Measurements from ENCODE around the gene PIF1.
"Not testable (repeated sequence)": the region's sequence is repeated elsewhere in the genome, so short reads cannot be mapped to it uniquely, and the experiment has no call there.

The PIF1 gene

DNA sequence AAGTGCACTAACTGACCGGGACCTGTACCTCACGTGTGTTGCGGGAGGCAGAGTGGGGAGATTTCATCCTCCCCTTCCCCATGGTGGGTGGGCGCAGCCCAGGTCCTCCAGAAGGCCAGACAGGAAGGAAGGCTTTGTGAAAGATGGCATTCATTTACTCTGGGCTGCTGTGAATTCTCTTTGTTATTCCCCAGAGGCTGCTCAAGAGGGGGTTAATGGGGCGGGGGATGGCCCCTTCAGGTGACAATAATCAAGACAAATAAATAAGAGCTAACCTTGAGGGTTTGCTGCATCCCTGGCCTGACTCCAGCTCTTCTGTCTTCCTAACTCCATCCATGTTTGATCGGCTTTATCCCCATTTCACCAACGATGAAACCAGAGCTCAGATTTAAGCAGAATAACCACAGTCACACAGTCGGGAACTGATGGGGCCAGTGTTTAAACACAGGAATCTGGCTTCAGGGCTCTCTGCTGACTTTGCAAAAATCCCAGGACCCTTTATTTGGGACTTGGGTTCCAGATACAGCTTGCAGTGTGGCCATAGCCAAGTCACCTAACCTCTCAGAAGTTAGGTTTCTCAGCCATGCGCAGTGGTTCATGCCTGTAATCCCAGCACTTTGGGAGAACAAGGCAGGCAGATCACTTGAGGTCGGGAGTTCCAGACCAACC, 16.5 kb downstream of the PIF1 start:
- no peak for DNase-seq

DNA sequence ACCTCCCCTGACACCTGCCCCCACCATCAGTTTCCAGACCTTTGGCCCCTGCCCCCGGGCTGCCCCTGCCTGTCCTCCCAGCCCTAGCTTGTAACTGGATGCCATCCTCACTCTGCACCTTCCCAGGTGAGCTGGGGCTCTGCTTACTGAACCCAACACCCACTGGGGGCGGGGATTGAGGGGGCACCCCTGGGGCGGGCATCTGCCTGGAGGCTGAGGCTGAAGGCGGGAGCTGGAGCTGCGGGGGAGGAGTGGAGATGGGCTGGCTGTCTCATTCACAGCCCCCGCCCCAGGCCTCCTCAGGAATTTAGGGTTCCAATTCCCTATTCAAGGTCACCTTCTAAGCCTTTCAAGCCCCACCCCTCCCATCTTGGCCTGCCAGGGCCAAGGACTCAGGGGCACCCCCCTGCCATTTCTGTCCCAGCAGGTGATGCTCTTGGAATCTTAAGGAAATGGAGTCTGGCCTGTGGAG, 17.7 kb downstream of the PIF1 start:
- DNase-seq, result no peak

DNA sequence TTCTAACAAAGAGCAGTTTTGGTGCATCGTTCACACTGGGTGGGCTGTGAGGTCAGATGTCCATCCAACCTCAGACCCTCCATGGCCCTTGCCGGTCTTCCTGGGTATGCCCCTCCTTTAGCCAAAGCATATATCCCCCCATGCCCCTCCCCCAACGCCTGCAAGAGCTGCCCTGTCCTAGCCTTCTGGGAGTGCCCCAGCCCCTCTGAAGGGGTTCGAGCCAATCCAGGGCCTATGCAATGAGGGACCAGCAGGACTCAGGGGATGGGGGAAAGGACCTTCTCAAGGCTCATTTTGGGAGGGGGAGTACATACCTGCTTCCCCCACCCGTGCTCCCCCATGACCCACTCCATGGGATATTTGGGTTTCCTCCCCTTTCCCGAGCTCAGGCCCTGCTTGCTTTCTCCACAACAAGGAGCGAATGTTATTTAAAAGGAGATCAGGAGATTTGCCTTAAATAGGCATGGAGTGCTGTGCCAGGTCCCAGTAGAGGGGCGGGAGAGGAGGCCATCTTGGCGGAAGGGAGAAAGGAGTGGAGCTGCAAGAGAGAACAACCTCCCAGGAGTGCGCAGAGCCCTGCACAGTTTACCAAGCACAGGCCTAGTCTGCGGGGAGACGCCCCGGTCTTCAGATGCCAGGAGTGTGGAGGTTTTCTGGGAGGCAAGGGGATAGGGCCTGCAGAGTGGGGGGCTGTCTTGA, 18.2 kb downstream of the PIF1 start:
- DNase-seq, result no peak

DNA sequence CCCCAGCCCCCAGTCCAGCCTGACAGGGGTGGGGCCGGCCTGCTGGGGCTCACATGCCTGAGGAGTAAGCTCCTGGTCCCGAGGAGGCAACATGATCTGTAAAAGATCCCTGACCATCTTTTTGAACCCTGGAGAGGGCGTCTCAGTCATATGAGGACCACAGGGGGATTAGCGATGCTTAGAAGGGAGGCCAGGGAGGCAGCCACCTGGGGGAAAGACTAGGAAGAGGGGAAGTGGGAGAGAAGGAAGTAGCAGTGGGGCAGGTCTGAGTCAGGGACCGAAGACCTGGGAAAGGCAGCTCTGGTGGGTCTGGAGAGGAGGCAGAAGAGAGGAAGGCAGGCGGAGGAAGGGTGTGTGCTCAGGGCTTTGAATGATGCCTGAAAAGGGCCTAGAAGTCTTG, 18.9 kb downstream of the PIF1 start:
- no peak for DNase-seq

DNA sequence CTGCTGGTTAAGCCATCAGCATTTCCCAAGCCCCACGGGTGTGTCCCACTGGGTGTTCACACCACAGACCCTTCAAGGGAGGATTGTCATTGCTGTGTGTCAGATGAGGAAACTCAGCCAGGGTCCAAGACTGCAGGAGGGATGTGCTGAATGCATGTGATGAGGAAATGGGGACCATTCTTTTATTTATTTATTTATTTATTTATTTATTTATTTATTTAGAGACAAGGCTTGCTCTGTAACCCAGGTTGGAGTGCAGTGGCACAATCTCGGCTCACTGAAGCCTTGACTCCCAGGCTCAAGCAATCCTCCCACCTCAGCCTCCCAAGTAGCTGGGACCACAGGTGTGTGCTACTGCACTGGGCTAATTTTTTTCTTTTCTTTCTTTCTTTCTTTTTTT, 20.8 kb downstream of the PIF1 start:
- DNase-seq, result no peak

DNA sequence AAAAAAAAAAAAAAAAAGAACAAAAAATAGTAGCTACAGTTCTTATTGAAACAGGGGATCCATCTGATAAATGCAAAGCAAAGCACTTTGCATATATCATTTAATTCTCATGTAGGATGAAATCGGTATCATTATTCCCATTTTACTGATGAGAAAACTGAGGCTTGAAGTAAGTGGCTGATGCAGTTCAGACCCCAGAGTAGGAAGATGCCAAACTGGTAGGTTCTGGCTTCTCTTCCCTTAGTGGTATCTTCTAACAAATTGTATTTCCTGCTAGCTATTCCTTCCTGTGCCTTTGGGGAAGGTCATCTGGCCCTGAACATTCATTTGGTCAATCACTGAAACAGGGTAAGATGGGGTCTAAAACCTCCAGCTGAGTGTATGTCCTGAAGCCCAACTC, 21.9 kb downstream of the PIF1 start:
- no peak for DNase-seq

DNA sequence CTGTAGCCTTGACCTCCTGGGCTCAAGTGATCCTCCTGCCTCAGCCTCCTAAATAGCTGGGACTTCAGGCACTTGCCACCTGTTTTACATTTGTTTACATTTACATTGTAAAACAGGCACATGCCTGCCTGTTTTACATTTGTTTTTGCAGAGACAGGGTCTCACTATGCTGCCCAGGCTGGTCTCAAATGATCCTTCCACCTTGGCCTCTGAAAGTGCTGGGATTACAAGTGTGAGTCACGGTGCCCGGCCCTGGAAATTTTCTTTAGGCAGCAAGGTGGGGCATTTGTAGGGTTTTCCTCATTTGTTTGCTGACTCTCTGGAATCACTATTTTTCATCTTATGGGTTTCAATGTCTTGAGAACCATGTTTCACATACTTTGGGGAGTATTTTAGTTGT, 25.0 kb downstream of the PIF1 start:
- no peak for DNase-seq

DNA sequence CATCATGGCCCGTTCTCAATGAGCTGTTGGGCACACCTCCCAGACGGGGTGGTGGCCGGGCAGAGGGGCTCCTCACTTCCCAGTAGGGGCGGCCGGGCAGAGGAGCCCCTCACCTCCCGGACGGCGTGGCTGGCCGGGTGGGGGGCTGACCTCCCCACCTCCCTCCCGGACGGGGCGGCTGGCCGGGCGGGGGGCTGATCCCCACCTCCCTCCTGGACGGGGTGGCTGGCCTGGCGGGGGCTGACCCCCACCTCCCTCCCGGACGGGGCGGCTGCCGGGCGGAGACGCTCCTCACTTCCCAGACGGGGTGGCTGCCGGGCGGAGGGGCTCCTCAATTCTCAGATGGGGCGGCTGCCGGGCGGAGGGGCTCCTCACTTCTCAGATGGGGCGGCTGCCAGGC, 26.5 kb downstream of the PIF1 start:
- not testable (repeated sequence) for DNase-seq

DNA sequence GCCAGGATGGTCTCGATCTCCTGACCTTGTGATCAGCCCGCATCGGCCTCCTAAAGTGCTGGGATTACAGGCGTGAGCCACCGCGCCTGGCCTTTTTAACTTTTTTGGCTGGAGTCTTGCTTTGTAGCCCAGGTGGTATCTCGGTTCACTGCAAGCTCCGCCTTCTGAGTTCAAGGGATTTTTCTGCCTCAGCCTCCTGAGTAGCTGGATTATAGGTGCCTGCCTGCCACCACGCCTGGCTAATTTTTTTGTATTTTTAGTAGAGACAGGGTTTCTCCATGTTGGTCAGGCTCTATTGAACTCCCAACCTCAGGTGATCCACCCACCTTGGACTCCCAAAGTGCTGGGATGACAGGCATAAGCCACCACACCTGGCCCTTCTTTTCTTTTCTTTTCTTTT, 29.5 kb downstream of the PIF1 start:
- DNase-seq, result not testable (repeated sequence)

DNA sequence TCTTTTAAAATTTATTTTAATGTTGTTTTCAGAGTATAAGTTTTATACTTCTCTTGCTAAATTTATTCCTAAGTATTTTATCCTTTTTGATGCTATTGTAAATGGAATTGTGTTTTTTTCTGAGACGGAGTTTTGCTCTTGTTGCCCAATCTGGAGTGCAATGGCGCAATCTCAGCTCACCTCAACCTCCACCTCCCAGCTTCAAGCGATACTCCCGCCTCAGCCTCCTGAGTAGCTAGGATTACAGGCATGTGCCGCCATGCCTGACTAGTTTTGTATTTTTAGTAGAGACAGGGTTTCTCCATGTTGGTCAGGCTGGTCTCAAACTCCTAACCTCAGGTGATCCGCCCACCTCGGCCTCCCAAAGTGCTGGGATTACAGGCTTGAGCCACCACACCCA, 30.1 kb downstream of the PIF1 start:
- not testable (repeated sequence) for DNase-seq

DNA sequence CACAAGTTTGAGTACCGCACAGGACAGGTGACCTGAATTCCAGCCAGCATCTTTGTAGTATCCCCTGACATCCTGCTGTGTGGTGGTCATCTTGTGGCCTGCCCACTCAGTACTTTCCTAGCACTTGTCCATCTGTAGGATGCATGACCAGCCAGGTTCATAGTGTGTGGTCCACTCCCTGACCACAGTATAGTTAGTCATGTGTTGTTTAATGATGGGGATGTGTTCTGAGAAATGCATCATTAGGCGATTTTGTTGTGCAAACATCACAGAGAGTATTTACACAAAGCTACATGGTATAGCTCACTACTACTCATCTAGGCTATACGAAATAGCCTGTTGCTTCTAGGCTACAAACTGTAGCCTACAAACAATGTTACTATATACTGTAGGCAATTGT, 33.2 kb downstream of the PIF1 start:
- DNase-seq, result no peak

DNA sequence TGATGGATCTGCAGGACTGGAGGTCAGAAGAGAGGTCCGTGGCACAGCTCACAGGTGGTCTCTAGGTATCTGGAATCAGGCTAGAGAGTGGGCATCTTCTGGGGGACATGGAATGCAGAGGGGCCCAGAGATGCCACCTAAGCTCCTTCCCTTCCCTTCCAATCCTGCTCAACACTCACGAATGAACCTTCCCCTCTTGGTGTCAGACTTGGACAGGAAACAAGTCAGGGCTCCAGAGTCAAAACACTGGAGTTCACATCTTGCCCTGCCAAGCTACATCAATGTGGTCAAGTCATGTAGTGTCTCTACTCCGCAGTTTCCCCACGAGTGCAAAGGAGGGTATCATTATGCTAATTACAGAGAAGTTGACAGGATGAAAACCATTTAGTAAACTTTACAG, 34.0 kb downstream of the PIF1 start:
- DNase-seq, result no peak

DNA sequence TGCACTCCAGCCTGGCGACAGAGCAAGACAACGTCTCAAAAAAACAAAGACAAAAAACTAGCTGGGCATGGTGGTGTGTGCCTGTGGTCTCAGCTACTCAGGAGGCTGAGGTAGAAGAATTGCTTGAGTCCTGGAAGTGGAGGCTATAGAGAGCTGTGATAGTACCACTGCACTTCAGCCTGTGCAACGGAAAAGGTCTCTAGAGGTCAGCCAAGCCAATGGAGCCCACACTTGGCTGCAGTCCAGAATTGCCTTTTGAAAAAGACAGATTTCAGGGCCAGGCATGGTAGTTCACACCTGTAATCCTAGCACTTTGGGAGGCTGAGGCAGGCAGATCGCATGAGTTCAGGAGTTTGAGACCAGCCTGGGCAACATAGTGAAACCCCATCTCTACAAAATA, 41.7 kb downstream of the PIF1 start:
- DNase-seq, result no peak

DNA sequence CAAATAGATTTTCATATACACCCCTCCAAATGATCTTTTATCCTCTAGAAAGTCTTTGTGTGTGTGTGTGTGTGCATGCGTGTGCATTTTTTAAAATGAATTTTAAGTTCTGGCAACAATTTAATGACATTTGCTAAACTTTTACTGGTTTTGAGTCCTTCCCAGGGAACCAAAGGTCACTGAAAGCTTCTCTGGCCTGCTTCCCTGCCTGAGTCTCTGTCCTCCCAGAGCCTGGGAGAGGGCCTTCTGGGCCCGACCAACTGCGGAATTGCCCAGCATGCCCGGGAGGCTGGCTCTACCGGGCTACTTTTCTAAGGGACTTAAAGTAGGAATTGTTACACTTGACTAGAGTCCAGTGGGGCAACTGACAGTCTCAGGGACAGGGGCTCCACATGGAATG, 42.7 kb downstream of the PIF1 start:
- no peak for DNase-seq

DNA sequence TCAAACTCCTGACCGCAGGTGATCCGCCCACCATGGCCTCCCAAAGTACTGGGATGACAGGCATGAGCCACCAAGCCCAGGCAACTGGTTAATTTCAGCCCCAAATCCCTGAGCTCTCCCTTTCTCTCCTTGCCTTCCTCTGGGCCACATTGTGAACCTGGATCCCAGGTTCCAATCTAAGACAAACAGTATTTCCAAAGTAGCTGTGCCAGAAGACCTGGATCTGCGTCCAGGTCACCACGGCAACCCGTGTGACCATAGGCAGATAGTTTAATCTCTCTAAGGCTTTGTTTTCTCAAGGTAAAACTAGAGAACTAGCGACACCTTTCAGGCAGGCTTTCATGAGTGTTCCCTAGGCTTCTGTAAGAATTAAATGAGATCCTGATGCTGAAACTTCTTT, 44.1 kb downstream of the PIF1 start:
- DNase-seq, result no peak

DNA sequence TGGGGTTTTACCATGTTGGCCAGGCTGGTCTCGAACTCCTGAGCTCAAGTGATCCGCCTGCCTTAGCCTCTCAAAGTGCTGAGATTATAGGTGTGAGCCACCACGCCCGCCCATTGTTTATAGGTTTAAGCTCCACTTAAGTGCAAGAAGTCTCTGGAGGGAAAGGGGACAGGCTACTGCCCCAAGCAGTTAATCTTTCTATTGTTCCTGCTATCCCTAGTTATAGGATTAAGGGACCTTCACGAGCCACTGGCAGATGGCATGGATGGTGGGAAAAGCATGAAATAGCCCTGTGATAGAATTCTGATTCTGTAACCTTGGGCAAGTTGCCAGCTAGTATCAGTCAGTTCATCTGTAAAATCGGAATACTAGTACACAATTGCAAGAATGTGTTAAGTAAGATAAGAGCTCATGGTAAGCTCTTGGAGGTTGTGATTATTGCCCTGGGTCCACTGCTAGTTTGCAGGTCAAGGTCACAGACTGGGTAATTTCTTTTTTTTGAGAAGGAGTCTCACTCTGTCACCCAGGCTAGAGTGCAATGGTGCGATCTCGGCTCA, 44.8 kb downstream of the PIF1 start:
- no peak for DNase-seq

DNA sequence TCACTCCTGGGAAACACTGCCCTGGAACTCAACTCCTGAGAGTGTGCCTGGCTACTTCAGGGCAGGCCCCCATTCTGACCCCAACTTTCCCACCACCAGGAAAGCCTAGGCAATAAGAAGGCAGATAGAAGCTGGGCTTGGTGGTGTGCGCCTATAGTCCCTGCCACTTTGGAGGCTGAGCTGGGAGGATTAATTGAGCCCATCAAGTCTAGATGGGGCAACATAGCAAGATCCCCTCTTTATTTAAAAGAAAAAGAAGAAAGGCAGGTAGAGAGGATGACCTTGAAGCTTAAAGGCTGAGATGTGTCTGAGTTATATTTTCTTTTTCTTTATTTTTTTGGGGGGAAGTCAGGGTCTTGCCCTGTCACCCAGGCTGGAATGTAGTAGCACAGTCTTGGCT, 45.8 kb downstream of the PIF1 start:
- DNase-seq, result no peak

DNA sequence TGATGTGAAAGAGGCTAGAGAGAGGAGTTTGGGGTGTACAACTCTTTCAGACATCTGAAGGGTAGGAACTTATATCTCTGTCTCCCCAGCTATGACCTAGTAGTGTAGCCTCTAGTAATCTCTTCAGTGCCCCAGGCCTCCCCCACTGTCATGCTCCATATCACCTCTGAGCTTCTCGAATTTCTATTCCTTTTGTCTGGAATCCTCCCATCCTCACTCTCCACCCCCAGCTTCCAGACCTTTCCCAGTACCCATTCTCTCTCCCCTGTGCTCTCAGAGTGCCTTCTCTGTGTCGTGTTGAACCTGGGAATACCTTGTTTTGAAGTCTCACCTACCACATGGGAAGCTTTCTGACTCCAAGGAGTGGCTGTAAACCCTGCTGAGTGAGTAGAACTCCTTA, 46.4 kb downstream of the PIF1 start:
- DNase-seq, result no peak

DNA sequence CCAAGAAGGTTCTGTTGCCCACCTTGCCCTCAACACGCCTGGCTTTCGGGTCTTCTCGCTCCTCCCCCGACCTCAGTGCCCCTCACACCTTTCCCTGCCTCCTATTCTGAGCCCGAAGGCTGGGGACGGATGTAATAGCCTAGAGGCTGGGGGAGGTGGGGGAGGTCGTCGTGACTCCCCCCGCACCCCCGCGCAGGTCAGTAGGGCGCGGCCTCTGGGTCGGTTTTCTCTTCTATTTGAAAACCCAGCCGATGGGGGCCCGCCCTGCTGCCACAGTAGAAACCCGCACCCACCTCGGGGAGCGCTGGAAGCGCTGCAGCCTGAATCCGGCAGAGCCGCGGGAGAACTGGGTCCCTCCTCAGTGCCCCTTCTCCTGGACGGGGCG, 49.1 kb downstream of the PIF1 start:
- no peak for DNase-seq

DNA sequence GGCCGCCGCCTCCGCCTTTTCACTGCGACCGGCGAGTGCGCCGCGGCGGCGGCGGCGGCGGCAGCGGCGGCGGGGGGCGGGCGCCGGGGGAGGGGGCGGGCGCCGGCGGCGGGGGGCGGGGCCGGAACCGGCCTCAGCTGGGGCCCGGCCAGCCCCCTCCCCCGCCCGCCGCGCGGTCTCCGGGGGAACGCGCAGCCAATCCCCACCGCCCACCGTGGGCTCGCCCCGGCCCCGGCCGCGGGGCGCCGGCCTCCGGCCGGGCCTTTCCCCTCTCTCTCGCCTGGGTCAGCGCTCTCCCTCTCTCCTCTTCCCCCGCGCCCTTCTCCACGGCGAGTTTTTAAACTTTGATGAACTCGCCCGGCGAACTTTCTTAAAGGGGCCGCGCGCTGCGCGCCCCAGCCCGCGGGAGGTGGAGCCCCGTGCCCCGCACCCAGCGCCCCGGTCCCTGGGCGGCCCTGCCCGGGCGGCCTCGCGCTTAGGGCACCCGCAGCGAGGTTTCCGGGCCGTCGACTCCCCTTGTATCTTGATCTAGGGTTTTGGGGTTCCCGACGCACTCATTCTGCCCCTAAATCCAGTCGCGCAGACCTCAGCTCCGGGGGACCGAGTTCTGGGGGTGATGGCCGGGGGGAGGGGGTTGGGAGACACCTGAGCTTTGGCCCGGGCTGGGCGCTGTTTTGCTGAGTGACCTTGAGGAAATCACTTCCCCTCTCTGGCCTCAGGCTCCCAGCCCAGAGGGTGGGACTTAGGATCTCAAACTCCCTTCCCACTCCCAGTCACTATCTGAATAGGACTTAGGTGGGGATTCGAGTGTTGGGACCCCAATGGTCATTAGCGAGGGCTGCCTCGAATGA, 49.7 kb downstream of the PIF1 start, which contains the start of gene RBPMS2:
Gene RBPMS2, minus strand, starts transcription at position 39 of the 851 bp plus-strand sequence. CDS start 270 bp downstream, outside the sequence.
- no peak for DNase-seq

DNA sequence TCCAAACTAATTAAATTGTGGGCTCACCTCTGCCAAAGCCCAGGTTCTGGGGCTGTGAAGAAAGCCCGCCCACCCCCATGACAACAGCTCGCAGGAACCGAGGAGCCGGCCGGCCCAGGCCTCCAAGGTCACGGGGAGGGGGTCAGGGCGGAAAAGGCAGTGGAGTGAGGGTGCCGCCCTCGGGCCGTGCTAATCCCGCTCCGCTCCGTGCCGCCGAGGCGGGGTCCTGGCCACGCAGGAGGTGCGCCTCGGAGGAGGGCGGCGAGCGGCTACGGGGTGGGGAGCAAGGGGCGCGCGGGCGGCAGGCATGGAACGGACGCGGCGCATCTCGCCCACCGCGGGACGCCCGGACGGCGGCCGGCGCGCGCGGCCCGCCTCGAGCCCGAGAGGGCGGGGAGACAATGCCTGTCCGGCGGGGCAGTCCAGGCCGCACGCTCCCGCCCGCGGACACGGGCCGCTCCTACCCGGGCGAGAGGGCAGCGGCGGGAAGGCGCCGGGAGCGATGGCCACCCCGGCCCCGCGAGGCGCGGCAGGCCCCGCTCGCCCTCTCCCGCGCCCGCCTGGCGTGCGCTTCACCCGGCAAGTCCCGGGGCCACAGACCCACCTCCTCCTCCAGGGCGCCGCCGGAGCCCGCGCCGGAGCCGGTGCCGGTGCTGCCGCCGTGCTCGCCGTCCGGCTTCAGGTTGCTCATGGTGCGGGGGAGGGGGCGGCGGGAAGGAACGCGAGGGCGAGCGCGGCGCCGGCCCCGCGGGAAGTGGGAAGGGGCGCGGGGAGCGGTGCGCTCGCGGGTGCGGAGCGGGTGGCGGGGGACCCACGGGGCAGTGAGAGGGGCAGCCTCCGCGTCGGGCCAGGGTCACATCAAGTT, 50.6 kb downstream of the PIF1 start:
- no peak for DNase-seq

DNA sequence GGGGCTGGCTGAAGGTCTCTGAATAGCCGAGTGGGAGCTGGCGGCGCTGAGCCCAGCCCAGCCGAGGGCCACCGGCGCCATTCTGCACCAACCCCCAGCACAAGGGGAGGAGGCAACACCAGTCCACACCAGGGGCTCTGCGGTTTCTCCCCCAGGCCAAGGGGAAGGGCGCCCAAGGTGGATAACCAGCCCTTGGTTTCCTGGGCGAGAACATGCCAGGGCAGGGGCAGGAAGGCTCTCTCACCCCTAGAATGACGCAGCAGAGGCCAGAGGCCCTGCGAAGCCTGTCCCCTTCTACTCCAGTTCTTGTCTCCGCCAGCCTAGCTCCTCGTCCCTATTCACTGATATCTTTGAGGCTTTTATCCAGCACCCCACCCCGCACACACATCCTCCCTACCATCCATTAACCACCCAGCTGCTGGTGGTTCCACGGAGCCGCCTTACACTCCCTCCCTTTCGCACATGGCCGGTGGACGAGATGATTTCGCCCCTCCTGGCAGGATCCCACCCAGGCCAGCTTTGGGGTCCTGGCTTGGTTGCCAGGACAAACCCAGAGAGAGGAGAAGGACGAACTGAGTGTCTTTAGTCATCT, 51.3 kb downstream of the PIF1 start:
- DNase-seq, result no peak

Measured in MV-4-11 (cell line).